ENCODE measurements around the gene C12orf76.
"Not testable (repeated sequence)": the region's sequence is repeated elsewhere in the genome, so short reads cannot be mapped to it uniquely, and the experiment has no call there.

DNA sequence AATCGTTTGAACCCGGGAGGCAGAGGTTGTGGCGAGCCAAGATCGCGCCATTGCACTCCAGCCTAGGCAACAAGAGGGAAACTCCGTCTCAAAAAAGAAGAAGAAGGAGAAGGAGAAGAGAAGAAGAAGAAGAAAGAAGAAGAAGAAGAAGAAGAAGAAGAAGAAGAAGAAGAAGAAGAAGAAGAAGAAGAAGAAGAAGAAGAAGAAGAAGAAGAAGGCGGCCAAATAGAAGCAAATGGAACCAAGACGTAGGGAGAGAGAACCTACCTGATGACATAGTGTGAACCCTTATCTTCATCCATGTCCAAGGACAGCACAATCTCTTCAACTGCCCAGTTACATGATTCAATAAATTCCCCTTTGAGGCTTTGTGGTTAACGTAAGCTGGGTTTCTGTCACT is 19.8 kb upstream of the C12orf76 start:
- TF ChIP-seq CTCF, POLR2A (IDR thresholded peaks at IDR 0.05): not testable (repeated sequence)
